WERI-Rb-1 (cell line): Measurements from ENCODE around the gene ACTG2.
A peak's percentile ranks its signal among the peaks of the same experiment; 100 is the strongest.

ENCODE experiments used
- DNase-seq: peaks from one replicate; pipeline ENCODE4 v3.0.0-alpha.2; 2020
- H3K27ac ChIP-seq: fragments of 250-450 bp; sonication (Bioruptor Pico); 2 replicates; pipeline ENCODE4 v1.5.1; 2020; ENCODE audit warnings: mild to moderate bottlenecking, moderate library complexity
- H3K27me3 ChIP-seq: fragments of 250-450 bp; sonication (Bioruptor Pico); 2 replicates; pipeline ENCODE4 v1.5.1; 2021; ENCODE audit warnings: mild to moderate bottlenecking, low read depth, moderate library complexity; ENCODE audit not compliant: insufficient read depth, severe bottlenecking
- H3K36me3 ChIP-seq: fragments of 250-450 bp; sonication (Bioruptor Pico); 2 replicates; pipeline ENCODE4 v1.5.1; 2020; ENCODE audit warnings: mild to moderate bottlenecking, moderate library complexity
- H3K4me3 ChIP-seq: 2 replicates; pipeline ENCODE4 v1.5.1; 2011; ENCODE audit warnings: low read depth, mild to moderate bottlenecking, control low read depth, low read length
- H3K9me3 ChIP-seq: fragments of 250-450 bp; sonication (Bioruptor Pico); 2 replicates; pipeline ENCODE4 v1.5.1; 2021; ENCODE audit warnings: mild to moderate bottlenecking, moderate library complexity; ENCODE audit not compliant: severe bottlenecking
- TF ChIP-seq, protein P1 (sequence below): IDR thresholded peaks from 2 replicates; pipeline ENCODE4 v1.5.1; 2011; ENCODE audit warnings: low read depth, mild to moderate bottlenecking, control low read depth, inconsistent platforms, low read length

The ACTG2 gene

DNA sequence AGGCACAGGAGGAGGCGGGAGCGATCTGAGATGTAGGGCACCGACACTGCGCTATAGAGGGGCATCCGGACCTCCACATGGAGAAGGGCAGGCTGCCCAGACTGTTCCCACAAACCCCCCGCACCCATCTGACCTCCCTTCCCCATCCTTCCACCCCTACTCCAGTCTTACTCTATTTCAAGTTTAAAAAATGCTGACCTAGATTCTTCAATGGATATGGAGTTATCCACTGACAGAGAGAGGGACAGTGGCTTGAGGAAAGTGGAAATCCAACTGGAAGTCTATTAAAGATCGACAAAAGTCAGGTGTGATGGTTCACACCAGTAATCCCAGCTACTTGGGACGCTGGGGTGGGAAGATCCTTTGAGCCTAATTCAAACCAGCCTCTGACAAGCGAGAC, 28.8 kb downstream of the ACTG2 start:
- no peak overlapping the region for H3K27ac ChIP-seq
- DNase-seq = no peak
- H3K27me3 ChIP-seq = no peaks in the 10 kb centered on the region
- TF ChIP-seq, protein P1, sequence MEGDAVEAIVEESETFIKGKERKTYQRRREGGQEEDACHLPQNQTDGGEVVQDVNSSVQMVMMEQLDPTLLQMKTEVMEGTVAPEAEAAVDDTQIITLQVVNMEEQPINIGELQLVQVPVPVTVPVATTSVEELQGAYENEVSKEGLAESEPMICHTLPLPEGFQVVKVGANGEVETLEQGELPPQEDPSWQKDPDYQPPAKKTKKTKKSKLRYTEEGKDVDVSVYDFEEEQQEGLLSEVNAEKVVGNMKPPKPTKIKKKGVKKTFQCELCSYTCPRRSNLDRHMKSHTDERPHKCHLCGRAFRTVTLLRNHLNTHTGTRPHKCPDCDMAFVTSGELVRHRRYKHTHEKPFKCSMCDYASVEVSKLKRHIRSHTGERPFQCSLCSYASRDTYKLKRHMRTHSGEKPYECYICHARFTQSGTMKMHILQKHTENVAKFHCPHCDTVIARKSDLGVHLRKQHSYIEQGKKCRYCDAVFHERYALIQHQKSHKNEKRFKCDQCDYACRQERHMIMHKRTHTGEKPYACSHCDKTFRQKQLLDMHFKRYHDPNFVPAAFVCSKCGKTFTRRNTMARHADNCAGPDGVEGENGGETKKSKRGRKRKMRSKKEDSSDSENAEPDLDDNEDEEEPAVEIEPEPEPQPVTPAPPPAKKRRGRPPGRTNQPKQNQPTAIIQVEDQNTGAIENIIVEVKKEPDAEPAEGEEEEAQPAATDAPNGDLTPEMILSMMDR = no peak
- no peak overlapping the region for H3K4me3 ChIP-seq
- no peaks in the 10 kb centered on the region for H3K9me3 ChIP-seq
- no peaks in the 10 kb centered on the region for H3K36me3 ChIP-seq

DNA sequence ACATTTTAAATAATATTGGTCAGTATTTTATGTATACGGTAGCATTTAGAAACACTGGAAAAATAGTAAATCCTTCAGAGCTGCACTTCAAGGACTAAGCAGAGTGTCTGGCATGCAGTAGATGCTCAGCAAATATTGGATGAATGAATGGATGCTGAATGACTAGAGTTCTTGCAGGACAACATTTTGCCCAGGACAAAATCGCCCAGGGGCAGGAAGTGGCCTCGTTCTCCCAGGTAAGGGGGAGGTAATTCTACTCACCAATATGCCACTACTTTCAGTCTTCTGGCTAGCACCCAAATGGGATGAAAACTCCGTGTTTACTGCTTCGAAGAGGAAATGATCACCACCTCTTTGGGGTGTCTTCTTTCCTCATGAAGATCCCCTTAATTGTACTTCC, 29.9 kb downstream of the ACTG2 start:
- H3K27ac ChIP-seq = no peak overlapping the region
- H3K27me3 ChIP-seq = no peaks in the 10 kb centered on the region
- no peak overlapping the region for H3K4me3 ChIP-seq
- H3K36me3 ChIP-seq = no peaks in the 10 kb centered on the region; the same call in 1 of the 2 replicates
- H3K9me3 ChIP-seq = no peaks in the 10 kb centered on the region
- no peak for DNase-seq
- TF ChIP-seq, protein P1 = no peak

DNA sequence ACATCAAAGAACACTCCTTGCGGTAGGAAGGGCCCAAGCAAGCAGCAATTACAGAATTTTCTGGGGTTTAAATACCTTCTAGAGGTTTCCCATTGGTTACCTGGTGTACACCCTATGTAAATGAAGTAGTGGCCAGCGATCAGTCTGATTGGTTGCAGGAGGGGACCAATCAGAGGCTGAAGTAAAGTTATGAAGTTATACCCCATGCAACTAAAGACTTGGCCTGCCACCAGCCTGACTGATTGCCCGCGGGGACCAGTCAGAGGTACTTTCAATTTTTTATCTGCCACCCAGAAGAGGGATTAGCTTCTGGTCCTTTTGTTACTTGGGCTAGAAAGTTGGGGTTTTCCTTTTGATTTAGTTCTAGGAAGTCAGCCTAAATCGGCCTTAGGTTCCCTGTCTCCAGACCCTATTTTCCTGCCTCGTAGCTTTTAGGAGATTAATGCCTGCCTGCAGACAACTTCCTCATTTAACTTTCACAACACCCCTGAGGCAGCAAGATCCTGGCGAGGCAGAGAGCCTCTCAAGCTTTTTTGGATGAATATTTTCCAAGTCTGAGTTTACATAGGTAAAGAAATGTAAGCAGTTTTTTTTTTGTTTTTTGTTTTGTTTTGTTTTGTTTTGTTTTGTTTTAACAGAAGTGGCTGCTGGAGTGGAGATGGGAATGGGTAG, 32.4 kb downstream of the ACTG2 start:
- Histone ChIP-seq H3K27ac (no peak overlapping the region), H3K4me3 (no peak overlapping the region), H3K36me3 (peaks cover 4% of the 10 kb centered on the region), H3K27me3 (no peaks in the 10 kb centered on the region), H3K9me3 (no peaks in the 10 kb centered on the region)
- no peak for DNase-seq
- TF ChIP-seq, protein P1 = no peak

DNA sequence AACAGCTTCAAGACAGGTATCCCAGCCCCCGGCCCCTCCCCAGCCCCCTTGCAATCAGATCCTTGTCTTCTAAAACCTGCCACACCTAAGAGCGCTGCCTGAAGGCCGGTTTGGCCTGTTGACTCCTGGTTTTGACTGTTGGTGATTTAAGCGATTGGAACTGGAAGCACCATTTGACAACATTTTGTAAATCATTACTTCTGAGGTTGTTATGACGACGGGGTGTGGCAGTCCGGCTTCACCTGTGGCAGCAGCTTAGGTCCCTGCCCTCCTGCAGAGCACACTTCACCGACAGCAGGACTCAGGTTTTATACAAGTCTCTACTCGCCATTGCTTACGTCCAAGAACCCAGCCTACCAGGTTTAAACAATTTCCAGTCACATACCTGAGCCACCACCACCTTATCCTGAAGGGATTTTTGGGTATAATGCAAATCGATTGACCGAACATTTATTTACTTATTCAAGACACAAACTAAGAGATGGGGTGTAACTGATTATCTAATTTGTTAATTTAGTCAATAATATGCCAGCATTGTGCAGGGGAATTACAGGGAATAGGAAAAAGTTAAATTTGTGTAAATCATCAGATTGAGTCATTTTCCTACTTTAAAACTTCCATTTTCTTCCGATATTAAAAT, 33.2 kb downstream of the ACTG2 start:
- Histone ChIP-seq H3K9me3 (no peaks in the 10 kb centered on the region), H3K4me3 (peak overlapping the region; percentile 78), H3K27me3 (no peaks in the 10 kb centered on the region), H3K27ac (peak overlapping the region; percentile 84), H3K36me3 (peaks cover 6% of the 10 kb centered on the region)
- DNase-seq = no peak
- TF ChIP-seq, protein P1 = no peak

DNA sequence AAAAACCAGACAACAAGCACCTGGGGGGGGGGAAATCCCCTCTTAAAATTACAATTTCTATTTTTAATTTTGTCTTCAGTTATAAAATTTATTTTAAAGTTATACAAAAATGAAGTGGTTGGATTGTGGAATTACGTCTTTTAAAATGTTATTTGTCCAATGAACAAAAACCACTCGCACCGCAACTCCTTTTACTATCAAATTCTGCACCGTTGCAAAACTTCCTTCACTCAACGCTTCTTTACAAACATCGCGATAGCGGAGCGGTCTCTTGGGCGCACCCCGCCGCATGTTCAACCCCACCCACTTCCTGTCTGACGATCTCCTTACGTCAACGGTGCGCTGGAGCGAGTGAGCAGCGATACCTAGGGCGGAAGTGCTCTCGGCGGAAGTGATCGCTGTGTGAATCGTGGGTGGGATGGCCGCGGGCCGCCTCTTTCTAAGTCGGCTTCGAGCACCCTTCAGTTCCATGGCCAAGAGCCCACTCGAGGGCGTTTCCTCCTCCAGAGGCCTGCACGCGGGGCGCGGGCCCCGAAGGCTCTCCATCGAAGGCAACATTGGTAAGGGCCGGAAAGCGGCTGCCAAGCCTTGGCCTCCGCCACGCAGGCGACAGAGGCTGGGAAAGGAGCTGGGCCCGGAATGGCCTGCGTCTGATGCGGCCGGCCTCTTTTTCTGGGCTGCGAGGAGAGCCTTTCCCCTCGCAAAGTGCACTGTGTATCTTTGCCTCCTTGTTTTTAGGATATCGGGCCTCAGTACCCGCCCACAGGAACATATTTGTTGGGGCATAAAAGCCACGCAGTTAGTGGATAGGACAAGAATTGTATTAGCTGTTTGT, 33.9 kb downstream of the ACTG2 start, which contains the start of gene DGUOK:
DGUOK (plus strand) TSS at position 388 of the 835 bp plus-strand sequence; CDS start at position 419, 31 bp downstream.
- DNase-seq = peak; percentile 98
- no peaks in the 10 kb centered on the region for H3K27me3 ChIP-seq
- H3K4me3 ChIP-seq = peak within 1 kb of the TSS; percentile 78
- TF ChIP-seq, protein P1 = no peak
- peak within 1 kb of the TSS; percentile 84 for H3K27ac ChIP-seq
- no peaks in the 10 kb centered on the region for H3K9me3 ChIP-seq
- peaks cover 13% of the 10 kb centered on the region for H3K36me3 ChIP-seq
